ENCODE data around the gene GGTA1.
A peak's percentile ranks its signal among the peaks of the same experiment; 100 is the strongest.
"Not testable (repeated sequence)": the region's sequence is repeated elsewhere in the genome, so short reads cannot be mapped to it uniquely, and the experiment has no call there.

The GGTA1 gene

GRCh38 chr9:121472446-121472845, 27.2 kb downstream of the GGTA1 start:
- intact Hi-C loops (cut with DNase I) = no loop called here
- DNase-seq = no peak

- intact Hi-C loops (cut with DNase I) = no loop called here
- no peak for DNase-seq
Measured at GRCh38 chr9:121466142-121466541, 33.5 kb downstream of the GGTA1 start.

- no peak for DNase-seq
- intact Hi-C loops (cut with DNase I) = no loop called here
Measured at GRCh38 chr9:121464968-121465367, 34.7 kb downstream of the GGTA1 start.

GRCh38 chr9:121463026-121463807, 36.4 kb downstream of the GGTA1 start:
- DNase-seq = peak in 38 of 42 donors; percentile 15 to 77 (median 54)
- intact Hi-C loops (cut with DNase I) = no loop called here

GRCh38 chr9:121459513-121459912, 40.1 kb downstream of the GGTA1 start:
- intact Hi-C loops (cut with DNase I) = no loop called here
- DNase-seq = no peak

GRCh38 chr9:121458449-121458848, 41.2 kb downstream of the GGTA1 start:
- intact Hi-C loops (cut with DNase I); DNase-seq: not testable (repeated sequence)

GRCh38 chr9:121455527-121456239, 44.0 kb downstream of the GGTA1 start:
- no peak for DNase-seq
- intact Hi-C loops (cut with DNase I) = no loop called here

GRCh38 chr9:121454972-121455371, 44.7 kb downstream of the GGTA1 start:
- intact Hi-C loops (cut with DNase I) = no loop called here

GRCh38 chr9:121453232-121453892, 46.3 kb downstream of the GGTA1 start:
- DNase-seq = no peak
- intact Hi-C loops (cut with DNase I) = no loop called here

More at GRCh38 chr9:121454972-121455371, 44.7 kb downstream of the GGTA1 start:
- no peak for DNase-seq

GRCh38 chr9:121452085-121452484, 47.6 kb downstream of the GGTA1 start:
- intact Hi-C loops (cut with DNase I) = no loop called here
- DNase-seq = no peak

GRCh38 chr9:121451586-121451985, 48.1 kb downstream of the GGTA1 start:
- no peak for DNase-seq
- intact Hi-C loops (cut with DNase I) = no loop called here

- intact Hi-C loops (cut with DNase I) = no loop called here
- DNase-seq = no peak
Measured at GRCh38 chr9:121450241-121450640, 49.4 kb downstream of the GGTA1 start.

GRCh38 chr9:121449786-121450185, 49.9 kb downstream of the GGTA1 start:
- intact Hi-C loops (cut with DNase I) = no loop called here
- no peak for DNase-seq

GRCh38 chr9:121447321-121447834, 52.3 kb downstream of the GGTA1 start:
- DNase-seq = no peak
- intact Hi-C loops (cut with DNase I) = no loop called here

GRCh38 chr9:121445986-121446385, 53.7 kb downstream of the GGTA1 start:
- peak in 5 of 42 donors; percentile 9 to 27 (median 16) for DNase-seq
- intact Hi-C loops (cut with DNase I) = no loop called here

- no peak for DNase-seq
- intact Hi-C loops (cut with DNase I) = no loop called here
Measured at GRCh38 chr9:121443981-121444380, 55.7 kb downstream of the GGTA1 start.

- intact Hi-C loops (cut with DNase I) = no loop called here
- no peak for DNase-seq
Measured at GRCh38 chr9:121441165-121441564, 58.5 kb downstream of the GGTA1 start.

- DNase-seq = no peak
- intact Hi-C loops (cut with DNase I) = no loop called here
Measured at GRCh38 chr9:121439711-121440664, 59.7 kb downstream of the GGTA1 start.

GRCh38 chr9:121439016-121439415, 60.6 kb downstream of the GGTA1 start:
- DNase-seq = no peak
- intact Hi-C loops (cut with DNase I) = no loop called here
